ENCODE results near the gene CLHC1. TPM values are rescaled to one million over a fixed set of nuclear protein-coding genes. Genes with fewer than 3 reads are reported as not detected.

The CLHC1 gene
- total and polyA plus RNA-seq, 2 experiments from 2014 or later: 1.3 to 5.6 TPM

GRCh38 chr2:55225481-55226020 is 6.5 kb downstream of the CLHC1 start:
- DNase-seq: no peak
- TF ChIP-seq EZH2phosphoT487 (IDR thresholded peaks at IDR 0.05; ENCODE audit: insufficient read depth, low read depth) (no peak), EZH2 (IDR thresholded peaks at IDR 0.05; ENCODE audit: insufficient read depth, poor library complexity, severe bottlenecking) (no peak)
- WGBS, 2 experiments (ENCODE audit: low coverage in 1 of 2, low lambda C conversion rate in 2 of 2, missing lambda C conversion rate in 2 of 2): 80 to 84% methylated on average over 17 to 19 of the region's 19 CpGs

GRCh38 chr2:55224761-55225261 is 7.3 kb downstream of the CLHC1 start:
- Histone ChIP-seq H3K4me2 (ENCODE audit: unreplicated experiment) (no peak overlapping the region), H3K9me2 (ENCODE audit: insufficient read depth) (no peaks in the 10 kb centered on the region), H3K9me3 (ENCODE audit: low read depth) (no peaks in the 10 kb centered on the region), H3K27me3 (replicated peaks; ENCODE audit: insufficient read depth) (no peaks in the 10 kb centered on the region), H3F3A (ENCODE audit: insufficient read depth) (peaks cover 7% of the 10 kb centered on the region; the same call in 1 of the 2 replicates), H3K9ac (no peak overlapping the region), H3K4me1 (ENCODE audit: insufficient read depth) (no peaks in the 10 kb centered on the region; the same call in 1 of the 2 replicates), H3K27ac (no peak overlapping the region), H3K4me3 (no peak overlapping the region), H3K79me2 (ENCODE audit: insufficient read depth) (peaks cover 41% of the 10 kb centered on the region), H4K20me1 (ENCODE audit: insufficient read depth) (no peaks in the 10 kb centered on the region), H2AFZ (no peak overlapping the region), H3K36me3 (ENCODE audit: low read depth) (no peaks in the 10 kb centered on the region)
- in situ Hi-C loops (cut with MboI): no loop called here
- TF ChIP-seq EZH2 (IDR thresholded peaks at IDR 0.05; ENCODE audit: insufficient read depth, poor library complexity, severe bottlenecking): no peak
- TF ChIP-seq EZH2phosphoT487 (IDR thresholded peaks at IDR 0.05; ENCODE audit: insufficient read depth, low read depth): no peak
- DNase-seq: no peak
- WGBS, 2 experiments (ENCODE audit: low coverage in 1 of 2, low lambda C conversion rate in 2 of 2, missing lambda C conversion rate in 2 of 2): 70 to 75% methylated on average over 16 to 19 of the region's 19 CpGs

More at GRCh38 chr2:55225481-55226020, 6.5 kb downstream of the CLHC1 start:
- in situ Hi-C loops (cut with MboI): no loop called here
- Histone ChIP-seq H3K4me1 (ENCODE audit: insufficient read depth) (no peaks in the 10 kb centered on the region; the same call in 1 of the 2 replicates), H2AFZ (no peak overlapping the region), H3K9me2 (ENCODE audit: insufficient read depth) (no peaks in the 10 kb centered on the region), H3K9ac (no peak overlapping the region), H3K27me3 (replicated peaks; ENCODE audit: insufficient read depth) (no peaks in the 10 kb centered on the region), H3K4me3 (no peak overlapping the region), H3K79me2 (ENCODE audit: insufficient read depth) (peaks cover 48% of the 10 kb centered on the region), H3K27ac (no peak overlapping the region), H3K36me3 (ENCODE audit: low read depth) (no peaks in the 10 kb centered on the region), H3F3A (ENCODE audit: insufficient read depth) (peaks cover 7% of the 10 kb centered on the region; the same call in 1 of the 2 replicates), H3K4me2 (ENCODE audit: unreplicated experiment) (no peak overlapping the region), H4K20me1 (ENCODE audit: insufficient read depth) (no peaks in the 10 kb centered on the region), H3K9me3 (ENCODE audit: low read depth) (no peaks in the 10 kb centered on the region)

GRCh38 chr2:55223958-55224760 is 7.9 kb downstream of the CLHC1 start:
- no peaks in the 10 kb centered on the region for H3K9me2 ChIP-seq (ENCODE audit: insufficient read depth)
- peak overlapping the region; percentile 74 for H3K4me2 ChIP-seq (ENCODE audit: unreplicated experiment)
- 84 to 85% methylated on average over 25 of the region's 25 CpGs for WGBS, 2 experiments (ENCODE audit: low coverage in 1 of 2, low lambda C conversion rate in 2 of 2, missing lambda C conversion rate in 2 of 2)
- H3K9ac ChIP-seq: peak overlapping the region; percentile 87
- H3F3A ChIP-seq (ENCODE audit: insufficient read depth): peaks cover 7% of the 10 kb centered on the region; the same call in 1 of the 2 replicates
- peaks cover 34% of the 10 kb centered on the region for H3K79me2 ChIP-seq (ENCODE audit: insufficient read depth)
- peak overlapping the region; percentile 70 for H3K4me3 ChIP-seq
- DNase-seq: no peak
- no peaks in the 10 kb centered on the region for H3K36me3 ChIP-seq (ENCODE audit: low read depth)
- no peak for TF ChIP-seq EZH2phosphoT487 (IDR thresholded peaks at IDR 0.05; ENCODE audit: insufficient read depth, low read depth)
- no peak for TF ChIP-seq EZH2 (IDR thresholded peaks at IDR 0.05; ENCODE audit: insufficient read depth, poor library complexity, severe bottlenecking)
- H3K27ac ChIP-seq: peak overlapping the region; percentile 56
- no peaks in the 10 kb centered on the region; the same call in 1 of the 2 replicates for H3K4me1 ChIP-seq (ENCODE audit: insufficient read depth)
- H2AFZ ChIP-seq: peak overlapping the region; percentile 88
- no peaks in the 10 kb centered on the region for H4K20me1 ChIP-seq (ENCODE audit: insufficient read depth)
- no peaks in the 10 kb centered on the region for H3K9me3 ChIP-seq (ENCODE audit: low read depth)
- in situ Hi-C loops (cut with MboI): no loop called here
- no peaks in the 10 kb centered on the region for H3K27me3 ChIP-seq (replicated peaks; ENCODE audit: insufficient read depth)

GRCh38 chr2:55213822-55214221 is 18.3 kb downstream of the CLHC1 start:
- H3K9ac ChIP-seq: no peak overlapping the region
- in situ Hi-C loops (cut with MboI): no loop called here

More at GRCh38 chr2:55213822-55214221, 18.3 kb downstream of the CLHC1 start:
- H3K4me3 ChIP-seq: no peak overlapping the region
- no peaks in the 10 kb centered on the region for H3K9me3 ChIP-seq (ENCODE audit: low read depth)
- no peak overlapping the region for H3K4me2 ChIP-seq (ENCODE audit: unreplicated experiment)
- H3K36me3 ChIP-seq (ENCODE audit: low read depth): no peaks in the 10 kb centered on the region
- no peak for DNase-seq
- no peaks in the 10 kb centered on the region for H3K79me2 ChIP-seq (ENCODE audit: insufficient read depth)
- H3K27me3 ChIP-seq (replicated peaks; ENCODE audit: insufficient read depth): no peaks in the 10 kb centered on the region
- H3K27ac ChIP-seq: no peak overlapping the region
- no peak overlapping the region for H2AFZ ChIP-seq
- H4K20me1 ChIP-seq (ENCODE audit: insufficient read depth): no peaks in the 10 kb centered on the region
- H3F3A ChIP-seq (ENCODE audit: insufficient read depth): no peaks in the 10 kb centered on the region
- H3K4me1 ChIP-seq (ENCODE audit: insufficient read depth): no peaks in the 10 kb centered on the region
- no peak for TF ChIP-seq EZH2phosphoT487 (IDR thresholded peaks at IDR 0.05; ENCODE audit: insufficient read depth, low read depth)
- TF ChIP-seq EZH2 (IDR thresholded peaks at IDR 0.05; ENCODE audit: insufficient read depth, poor library complexity, severe bottlenecking): no peak
- no peaks in the 10 kb centered on the region for H3K9me2 ChIP-seq (ENCODE audit: insufficient read depth)

Data from GM23248 (cell line).